Measurements from ENCODE around the gene UBXN6. TPM values are rescaled to one million over a fixed set of nuclear protein-coding genes. Genes with fewer than 3 reads are reported as not detected.

The UBXN6 gene
- total RNA-seq, 1 experiment from 2014 or later, result 76.5 TPM

GRCh38 chr19:4406626-4407025 lies 51.0 kb downstream of the UBXN6 start:
- Histone ChIP-seq H2AFZ (ENCODE audit: low read depth, low read length, poor library complexity, severe bottlenecking) (no peak overlapping the region), H3K4me2 (ENCODE audit: low read length) (no peak overlapping the region), H3K4me3 (replicated peaks in 1 of 2; ENCODE audit: low read depth in 1 of 2, low read length in 2 of 2) (no peak overlapping the region), H3K36me3 (ENCODE audit: control insufficient read depth in 1 of 2, insufficient read depth in 2 of 2, low read length in 2 of 2) (peaks cover 7 to 32% of the 10 kb centered on the region in 2 experiments), H3K9ac (ENCODE audit: low read length) (no peak overlapping the region), H3K9me3 (ENCODE audit: control insufficient read depth in 1 of 2, insufficient read depth in 1 of 2, low read depth in 1 of 2, low read length in 2 of 2) (no peaks in the 10 kb centered on the region), H3K27ac (ENCODE audit: low read depth, low read length) (no peak overlapping the region), H3K79me2 (ENCODE audit: insufficient read depth, low read length) (peaks cover 91% of the 10 kb centered on the region), H3K9me2 (ENCODE audit: insufficient read depth) (no peaks in the 10 kb centered on the region), H3K27me3 (ENCODE audit: insufficient read depth, low read length) (no peaks in the 10 kb centered on the region), H4K20me1 (ENCODE audit: insufficient read depth) (peaks cover 19% of the 10 kb centered on the region), H3K4me1 (ENCODE audit: control insufficient read depth in 1 of 2, insufficient read depth in 2 of 2, low read length in 2 of 2) (peaks cover 6 to 24% of the 10 kb centered on the region in 2 experiments)
- DNase-seq (ENCODE audit: low read depth, low spot score) (no peak), ATAC-seq (no peak)
- ChIA-PET POLR2A (no interaction called here), CTCF (no interaction called here), RAD21 (ENCODE audit: low non-redundant PET in 1 of 2, low total read pairs in 2 of 2, uncharacterized antibody in 2 of 2, unreplicated experiment in 2 of 2) (no interaction called here)
- no TSS peak for BruUV-seq (replicated peaks)
- TF ChIP-seq SP1 (IDR thresholded peaks at IDR 0.05; ENCODE audit: low read depth), result no peak
- no peak for TF ChIP-seq ATF3 (IDR thresholded peaks at IDR 0.05)
- TF ChIP-seq MAX (IDR thresholded peaks at IDR 0.05), result no peak
- no peak for TF ChIP-seq POLR2AphosphoS5 (IDR thresholded peaks at IDR 0.05; ENCODE audit: low read depth, low read length)
- no peak for TF ChIP-seq CBX3 (IDR thresholded peaks at IDR 0.05; ENCODE audit: low read depth)
- no peak for TF ChIP-seq EZH2 (IDR thresholded peaks at IDR 0.05)
- no peak for TF ChIP-seq SIN3A (IDR thresholded peaks at IDR 0.05; ENCODE audit: low read depth)
- intact Hi-C loops (cut with micrococcal nuclease), result no loop called here

GRCh38 chr19:4405977-4406376 lies 51.6 kb downstream of the UBXN6 start:
- H3K79me2 ChIP-seq (ENCODE audit: insufficient read depth, low read length), result peaks cover 85% of the 10 kb centered on the region

More at GRCh38 chr19:4405977-4406376, 51.6 kb downstream of the UBXN6 start:
- TF ChIP-seq EGR1 (IDR thresholded peaks at IDR 0.05; ENCODE audit: low read depth), result no peak
- TF ChIP-seq REST (IDR thresholded peaks at IDR 0.05; ENCODE audit: low read depth), result no peak
- TF ChIP-seq ATF3 (IDR thresholded peaks at IDR 0.05), result no peak
- no peak for TF ChIP-seq SIN3A (IDR thresholded peaks at IDR 0.05; ENCODE audit: low read depth)
- H3K9ac ChIP-seq (ENCODE audit: low read length), result no peak overlapping the region
- no peaks in the 10 kb centered on the region for H3K27me3 ChIP-seq (ENCODE audit: insufficient read depth, low read length)
- H2AFZ ChIP-seq (ENCODE audit: low read depth, low read length, poor library complexity, severe bottlenecking), result no peak overlapping the region
- peaks cover 9 to 30% of the 10 kb centered on the region in 2 experiments for H3K4me1 ChIP-seq (ENCODE audit: control insufficient read depth in 1 of 2, insufficient read depth in 2 of 2, low read length in 2 of 2)
- no peaks in the 10 kb centered on the region for H3K9me3 ChIP-seq (ENCODE audit: control insufficient read depth in 1 of 2, insufficient read depth in 1 of 2, low read depth in 1 of 2, low read length in 2 of 2)
- DNase-seq (ENCODE audit: low read depth, low spot score), result no peak
- no peaks in the 10 kb centered on the region for H3K9me2 ChIP-seq (ENCODE audit: insufficient read depth)
- H3K4me3 ChIP-seq (replicated peaks in 1 of 2; ENCODE audit: low read depth in 1 of 2, low read length in 2 of 2), result no peak overlapping the region
- ChIA-PET CTCF (no interaction called here), POLR2A (no interaction called here), RAD21 (ENCODE audit: low non-redundant PET in 1 of 2, low total read pairs in 2 of 2, uncharacterized antibody in 2 of 2, unreplicated experiment in 2 of 2) (no interaction called here)
- peaks cover 7 to 28% of the 10 kb centered on the region in 2 experiments for H3K36me3 ChIP-seq (ENCODE audit: control insufficient read depth in 1 of 2, insufficient read depth in 2 of 2, low read length in 2 of 2)
- H3K27ac ChIP-seq (ENCODE audit: low read depth, low read length), result no peak overlapping the region
- TSS peak; percentile 10 for BruUV-seq (replicated peaks)
- intact Hi-C loops (cut with micrococcal nuclease), result no loop called here
- no peak overlapping the region for H3K4me2 ChIP-seq (ENCODE audit: low read length)
- peaks cover 19% of the 10 kb centered on the region for H4K20me1 ChIP-seq (ENCODE audit: insufficient read depth)
- ATAC-seq, result no peak
